K562 (cell line): ENCODE results near the gene CLCN4. TPM values are rescaled to one million over a fixed set of nuclear protein-coding genes. Genes with fewer than 3 reads are reported as not detected.

Experiments used
- ATAC-seq: fragments of 200-7000 bp; cut with Tn5 transposase; 3 replicates; pipeline ENCODE4 v1.9.1; 2020; ENCODE audit warnings: moderate library complexity
- BruUV-seq: library from RNA; stranded (reverse); fragments of 400-500 nt; replicated peaks from 2 replicates; lab custom pipeline; 2021; lab: Mats Ljungman, UMichigan
- CTCF ChIA-PET: fragments of 300-600 bp; formaldehyde crosslinking; extraction: SDS; loops from one replicate; lab custom pipeline; 2021; ENCODE audit warnings: low intra/inter-chr PET ratio; lab: Yijun Ruan, JAX
- POLR2A ChIA-PET: fragments of 300-600, 350-650 bp; sonication (Branson Sonifier 250); formaldehyde crosslinking; extraction: SDS; loops from one replicate; lab custom pipeline; 2021; ENCODE audit warnings: antibody characterized with exemption, inconsistent platforms; lab: Yijun Ruan, JAX
- DNase-seq, 4 experiments: peaks; one replicate each; pipeline versions ENCODE4 v3.0.0 to v3.0.0-alpha.2; 2011 to 2018; ENCODE audit warnings: low spot score in 3 of 4, mixed read lengths in 3 of 4; ENCODE audit errors: extremely low read depth in 1 of 4
- FAIRE-seq: peaks from 2 replicates; lab custom pipeline; 2011; peaks lifted over from hg19 to GRCh38; lab: Jason Lieb, UNC
- H2AFZ ChIP-seq: 2 replicates; pipeline ENCODE4 v1.6.0; 2011; ENCODE audit warnings: low read depth, low read length, control low read depth, inconsistent platforms
- H3K27ac ChIP-seq: fragments of 200-600 bp; 3 replicates; pipeline ENCODE4 v1.8.0; 2011; ENCODE audit warnings: low read depth, mild to moderate bottlenecking, control low read depth, inconsistent platforms, low read length, moderate library complexity, mixed read lengths; ENCODE audit errors: extremely low read depth
- H3K27me3 ChIP-seq, 2 experiments: fragments of 300-600 bp in 1 of 2; 2 replicates in 1 of 2; 3 replicates in 1 of 2; pipeline versions ENCODE4 v1.6.0 to v1.8.0; 2011; ENCODE audit warnings: inconsistent platforms in 2 of 2, low read length in 2 of 2, mild to moderate bottlenecking in 1 of 2, mixed read lengths in 1 of 2, moderate library complexity in 1 of 2; ENCODE audit not compliant: control insufficient read depth in 2 of 2, insufficient read depth in 2 of 2
- H3K36me3 ChIP-seq: fragments of 300-600 bp; 3 replicates; pipeline ENCODE4 v1.8.0; 2011; ENCODE audit warnings: mild to moderate bottlenecking, low read length, inconsistent platforms; ENCODE audit not compliant: control insufficient read depth, insufficient read depth
- H3K4me1 ChIP-seq, 2 experiments: fragments of 200-600 bp in 1 of 2; replicated peaks in 1 of 2; 2 replicates in 1 of 2; 3 replicates in 1 of 2; pipeline versions ENCODE4 v1.5.1 to v1.8.0; 2011; ENCODE audit warnings: inconsistent platforms in 2 of 2, low read length in 2 of 2, mild to moderate bottlenecking in 1 of 2, mixed read lengths in 1 of 2, moderate library complexity in 1 of 2; ENCODE audit not compliant: control insufficient read depth in 2 of 2, insufficient read depth in 2 of 2
- H3K4me2 ChIP-seq: 2 replicates; pipeline ENCODE4 v1.6.1; 2011; ENCODE audit warnings: low read length, control low read depth, inconsistent platforms, mixed read lengths; ENCODE audit not compliant: insufficient read depth
- H3K4me3 ChIP-seq: fragments of 200-600 bp; sonication (generic), shearing (Covaris generic); 2 replicates; pipeline ENCODE4 v1.5.1; 2016; ENCODE audit warnings: control low read depth, inconsistent platforms
- H3K79me2 ChIP-seq: fragments of 200-600 bp; 3 replicates; pipeline ENCODE4 v1.8.0; 2011; ENCODE audit warnings: low read length, inconsistent platforms; ENCODE audit not compliant: control insufficient read depth, insufficient read depth
- H3K9ac ChIP-seq, 2 experiments: 2 replicates each; pipeline versions ENCODE4 v1.6.0 to v1.6.1; 2011; ENCODE audit warnings: low read depth in 2 of 2, low read length in 2 of 2, control low read depth in 1 of 2, inconsistent platforms in 1 of 2, mild to moderate bottlenecking in 1 of 2, mixed read lengths in 1 of 2; ENCODE audit not compliant: insufficient read depth in 1 of 2
- H3K9me1 ChIP-seq: one replicate; pipeline ENCODE4 v1.6.0; 2011; ENCODE audit warnings: inconsistent platforms, mild to moderate bottlenecking, low read length, moderate library complexity; ENCODE audit not compliant: control insufficient read depth, insufficient read depth
- H3K9me3 ChIP-seq: replicated peaks from 2 replicates; pipeline ENCODE4 v1.5.1; 2011; ENCODE audit warnings: low read depth, low read length, inconsistent platforms; ENCODE audit not compliant: control insufficient read depth, insufficient read depth
- H4K20me1 ChIP-seq: replicated peaks from 2 replicates; pipeline ENCODE4 v1.6.1; 2011; ENCODE audit warnings: low read length, inconsistent platforms, mixed read lengths; ENCODE audit not compliant: control insufficient read depth, insufficient read depth
- CBX2 ChIP-seq: fragments of 200-600 bp; sonication (generic); IDR thresholded peaks from one replicate; pipeline ENCODE4 v1.6.1; 2012; ENCODE audit warnings: mild to moderate bottlenecking, low read length, inconsistent platforms; ENCODE audit not compliant: insufficient read depth, poor library complexity, severe bottlenecking
- CHD1 ChIP-seq: fragments of 200-600 bp; sonication (generic); IDR thresholded peaks from one replicate; pipeline ENCODE4 v1.6.1; 2012; ENCODE audit warnings: mild to moderate bottlenecking, moderate library complexity, low read length, inconsistent platforms
- DACH1 ChIP-seq: fragments of 450-650 bp; IDR thresholded peaks from 2 replicates; pipeline ENCODE4 v1.6.1; 2018; ENCODE audit not compliant: partially characterized antibody
- EWSR1 ChIP-seq: fragments of 450-650 bp; IDR thresholded peaks from 2 replicates; pipeline ENCODE4 v1.6.1; 2018; ENCODE audit warnings: borderline replicate concordance, mild to moderate bottlenecking, low read depth, moderate library complexity; ENCODE audit not compliant: partially characterized antibody
- NR2C1 ChIP-seq, 2 experiments: fragments of 450-650 bp; IDR thresholded peaks; 2 replicates each; pipeline ENCODE4 v1.6.1; 2017; ENCODE audit warnings: mild to moderate bottlenecking in 2 of 2, antibody characterized with exemption in 1 of 2, inconsistent platforms in 1 of 2, missing compliant biosample characterization in 1 of 2, missing genetic modification characterization in 1 of 2
- PCBP2 ChIP-seq: fragments of 200-400 bp; formaldehyde crosslinking; IDR thresholded peaks from 2 replicates; pipeline ENCODE4 v1.6.1; 2018; ENCODE audit warnings: low read length, low read depth, mild to moderate bottlenecking, moderate library complexity; ENCODE audit not compliant: poor library complexity, severe bottlenecking
- RAD51 ChIP-seq: fragments of 450-650 bp; IDR thresholded peaks from 2 replicates; pipeline ENCODE4 v1.7.1; 2016; ENCODE audit warnings: low read depth, mild to moderate bottlenecking, borderline replicate concordance
- RHOXF2B ChIP-seq: fragments of 250-450 bp; sonication (Bioruptor Pico); conservative IDR thresholded peaks from 2 replicates; pipeline ENCODE4 v1.5.1; 2021
- SIX5 ChIP-seq, 2 experiments: IDR thresholded peaks; 2 replicates each; pipeline ENCODE4 v1.6.1; 2011; ENCODE audit warnings: low read length in 2 of 2, borderline replicate concordance in 1 of 2, low read depth in 1 of 2, mild to moderate bottlenecking in 1 of 2, moderate library complexity in 1 of 2; ENCODE audit not compliant: insufficient read depth in 1 of 2
- SP1 ChIP-seq: sonication (generic); formaldehyde crosslinking; IDR thresholded peaks from 2 replicates; pipeline ENCODE4 v1.8.1; 2022; ENCODE audit warnings: mild to moderate bottlenecking, missing genetic modification reagents
- ZNF133 ChIP-seq: fragments of 250-450 bp; sonication (Bioruptor Pico); IDR thresholded peaks from 2 replicates; pipeline ENCODE4 v1.4.0; 2020; ENCODE audit warnings: mild to moderate bottlenecking
- ZNF583 ChIP-seq: fragments of 250-450 bp; sonication (Bioruptor Pico); IDR thresholded peaks from 2 replicates; pipeline ENCODE4 v1.4.0; 2020
- ZNF586 ChIP-seq: fragments of 450-650 bp; formaldehyde crosslinking; conservative IDR thresholded peaks from 2 replicates; pipeline ENCODE4 v1.4.0; 2020; ENCODE audit warnings: mild to moderate bottlenecking, moderate library complexity
- ZNF668 ChIP-seq: fragments of 250-450 bp; sonication (Bioruptor Pico); IDR thresholded peaks from 2 replicates; pipeline ENCODE4 v1.8.0; 2022; ENCODE audit warnings: mild to moderate bottlenecking, inconsistent platforms
- WGBS: fragments of 100-300 bp; shearing (Covaris generic); methylation state at CpG from one replicate; pipeline ENCODE4 v1.1.6; 2016; ENCODE audit warnings: low coverage, mixed read lengths; ENCODE audit not compliant: insufficient coverage; ENCODE audit errors: missing lambda C conversion rate; 5-methylcytosine and 5-hydroxymethylcytosine counted together
- in situ Hi-C: fragments of 300-500 bp; cut with MboI; formaldehyde crosslinking; loops from 4 replicates; pipeline ENCODE4 v1.15.0; 2018; ENCODE audit warnings: inconsistent platforms, mixed read lengths
- intact Hi-C: fragments of 100-400 bp; cut with micrococcal nuclease; formaldehyde crosslinking; loops from 2 replicates; pipeline ENCODE4 v1.14.2; 2022
- polyA plus RNA-seq, 8 experiments: library from polyadenylated mRNA; depleted of rRNA in 4 of 8; stranded (reverse) in 5 of 8; unstranded in 3 of 8; fragments of >200 nt; fragmentation: Nextera tagmentation in 2 of 8; fragmentation: Illumina TruSeq in 1 of 8; extraction: Ambion mirVana in 2 of 8; extraction: Trizol in 1 of 8; gene quantifications; 2 replicates each; pipeline versions ENCODE4 v1.2.1 to v1.2.3, GENCODE V29; 2011 to 2014; ENCODE audit warnings: inconsistent platforms in 1 of 8, missing spikeins in 1 of 8
- total RNA-seq, 7 experiments: library from RNA; depleted of rRNA in 6 of 7; stranded (reverse); fragments of >200 nt in 6 of 7; fragmentation: Illumina TruSeq in 2 of 7; extraction: Trizol in 2 of 7; gene quantifications; 2 replicates each; pipeline versions ENCODE4 v1.2.1 to v1.2.3, GENCODE V29; 2011 to 2021; ENCODE audit warnings: low replicate concordance in 1 of 7
- TF ChIP-seq, protein P1 (sequence below): sonication (generic); formaldehyde crosslinking; IDR thresholded peaks from 2 replicates; pipeline ENCODE4 v1.8.0; 2022; ENCODE audit warnings: mild to moderate bottlenecking, missing genetic modification reagents
- TF ChIP-seq, protein P2 (sequence below): fragments of 450-650 bp; IDR thresholded peaks from 2 replicates; pipeline ENCODE4 v1.6.1; 2017; ENCODE audit warnings: antibody characterized with exemption

CLCN4 gene
- total and polyA plus RNA-seq, 9 of the 15 experiments (the other 6 are each of a cell fraction or from before 2014, with no cell fraction given) = 0.03 to 0.24 (median 0.10) TPM; not detected in 1

DNA sequence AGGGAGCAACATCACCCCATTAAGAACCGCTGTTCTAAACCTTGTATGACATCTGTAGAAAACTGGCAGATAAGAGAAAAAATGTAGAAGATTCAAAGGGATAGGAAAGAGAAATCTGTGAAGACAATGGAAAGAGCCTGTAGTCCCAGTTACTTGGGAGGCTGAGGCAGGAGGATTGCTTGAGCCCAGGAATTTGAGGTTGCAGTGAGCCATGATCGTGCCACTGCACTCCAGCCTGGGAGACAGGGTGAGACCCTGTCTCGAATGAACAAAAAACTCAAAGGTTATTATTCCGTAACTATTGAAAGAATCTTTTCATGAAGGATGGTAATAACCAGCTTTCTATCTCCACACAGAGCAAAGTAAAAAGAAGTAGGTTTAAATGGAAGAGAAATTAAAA, 1.6 kb upstream of the CLCN4 start:
- Histone ChIP-seq H3K9me3 (no peaks in the 10 kb centered on the region), H3K36me3 (no peaks in the 10 kb centered on the region), H3K4me1 (peaks cover 9 to 13% of the 10 kb centered on the region in 2 experiments; a peak in 4 of 5 replicates), H4K20me1 (no peaks in the 10 kb centered on the region), H3K27ac (no peak overlapping the region), H3K9ac (no peak overlapping the region), H3K79me2 (no peaks in the 10 kb centered on the region), H3K4me2 (no peak overlapping the region), H3K4me3 (no peak overlapping the region), H3K9me1 (no peaks in the 10 kb centered on the region), H2AFZ (no peak overlapping the region), H3K27me3 (no peaks in the 10 kb centered on the region)
- ChIA-PET POLR2A (no interaction called here), CTCF (no interaction called here)
- ATAC-seq (no peak), DNase-seq (no peak), FAIRE-seq (no peak)
- in situ Hi-C loops = no loop called here
- no TSS peak for BruUV-seq
- intact Hi-C loops = no loop called here
- WGBS = 35% methylated on average over 4 of the region's 4 CpGs
- TF ChIP-seq DACH1 (no peak), EWSR1 (no peak), SP1 (CRISPR knock-in tag) (no peak), ZNF133 (no peak), RAD51 (no peak), NR2C1 (IDR thresholded peaks at IDR 0.05) (no peak), NR2C1 (tag; IDR thresholded peaks at IDR 0.05) (no peak), CBX2 (no peak), ZNF668 (no peak), ZNF583 (CRISPR knock-in tag) (no peak), SIX5 (IDR thresholded peaks at IDR 0.05; ENCODE audit: borderline replicate concordance in 1 of 2, insufficient read depth in 1 of 2, low read depth in 1 of 2, low read length in 2 of 2) (no peak), ZNF586 (CRISPR knock-in tag) (no peak), CHD1 (no peak), PCBP2 (no peak), RHOXF2B (CRISPR knock-in tag) (no peak)
- TF ChIP-seq, protein P1, sequence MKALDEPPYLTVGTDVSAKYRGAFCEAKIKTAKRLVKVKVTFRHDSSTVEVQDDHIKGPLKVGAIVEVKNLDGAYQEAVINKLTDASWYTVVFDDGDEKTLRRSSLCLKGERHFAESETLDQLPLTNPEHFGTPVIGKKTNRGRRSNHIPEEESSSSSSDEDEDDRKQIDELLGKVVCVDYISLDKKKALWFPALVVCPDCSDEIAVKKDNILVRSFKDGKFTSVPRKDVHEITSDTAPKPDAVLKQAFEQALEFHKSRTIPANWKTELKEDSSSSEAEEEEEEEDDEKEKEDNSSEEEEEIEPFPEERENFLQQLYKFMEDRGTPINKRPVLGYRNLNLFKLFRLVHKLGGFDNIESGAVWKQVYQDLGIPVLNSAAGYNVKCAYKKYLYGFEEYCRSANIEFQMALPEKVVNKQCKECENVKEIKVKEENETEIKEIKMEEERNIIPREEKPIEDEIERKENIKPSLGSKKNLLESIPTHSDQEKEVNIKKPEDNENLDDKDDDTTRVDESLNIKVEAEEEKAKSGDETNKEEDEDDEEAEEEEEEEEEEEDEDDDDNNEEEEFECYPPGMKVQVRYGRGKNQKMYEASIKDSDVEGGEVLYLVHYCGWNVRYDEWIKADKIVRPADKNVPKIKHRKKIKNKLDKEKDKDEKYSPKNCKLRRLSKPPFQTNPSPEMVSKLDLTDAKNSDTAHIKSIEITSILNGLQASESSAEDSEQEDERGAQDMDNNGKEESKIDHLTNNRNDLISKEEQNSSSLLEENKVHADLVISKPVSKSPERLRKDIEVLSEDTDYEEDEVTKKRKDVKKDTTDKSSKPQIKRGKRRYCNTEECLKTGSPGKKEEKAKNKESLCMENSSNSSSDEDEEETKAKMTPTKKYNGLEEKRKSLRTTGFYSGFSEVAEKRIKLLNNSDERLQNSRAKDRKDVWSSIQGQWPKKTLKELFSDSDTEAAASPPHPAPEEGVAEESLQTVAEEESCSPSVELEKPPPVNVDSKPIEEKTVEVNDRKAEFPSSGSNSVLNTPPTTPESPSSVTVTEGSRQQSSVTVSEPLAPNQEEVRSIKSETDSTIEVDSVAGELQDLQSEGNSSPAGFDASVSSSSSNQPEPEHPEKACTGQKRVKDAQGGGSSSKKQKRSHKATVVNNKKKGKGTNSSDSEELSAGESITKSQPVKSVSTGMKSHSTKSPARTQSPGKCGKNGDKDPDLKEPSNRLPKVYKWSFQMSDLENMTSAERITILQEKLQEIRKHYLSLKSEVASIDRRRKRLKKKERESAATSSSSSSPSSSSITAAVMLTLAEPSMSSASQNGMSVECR (CRISPR knock-in tag) = no peak
- TF ChIP-seq, protein P2, sequence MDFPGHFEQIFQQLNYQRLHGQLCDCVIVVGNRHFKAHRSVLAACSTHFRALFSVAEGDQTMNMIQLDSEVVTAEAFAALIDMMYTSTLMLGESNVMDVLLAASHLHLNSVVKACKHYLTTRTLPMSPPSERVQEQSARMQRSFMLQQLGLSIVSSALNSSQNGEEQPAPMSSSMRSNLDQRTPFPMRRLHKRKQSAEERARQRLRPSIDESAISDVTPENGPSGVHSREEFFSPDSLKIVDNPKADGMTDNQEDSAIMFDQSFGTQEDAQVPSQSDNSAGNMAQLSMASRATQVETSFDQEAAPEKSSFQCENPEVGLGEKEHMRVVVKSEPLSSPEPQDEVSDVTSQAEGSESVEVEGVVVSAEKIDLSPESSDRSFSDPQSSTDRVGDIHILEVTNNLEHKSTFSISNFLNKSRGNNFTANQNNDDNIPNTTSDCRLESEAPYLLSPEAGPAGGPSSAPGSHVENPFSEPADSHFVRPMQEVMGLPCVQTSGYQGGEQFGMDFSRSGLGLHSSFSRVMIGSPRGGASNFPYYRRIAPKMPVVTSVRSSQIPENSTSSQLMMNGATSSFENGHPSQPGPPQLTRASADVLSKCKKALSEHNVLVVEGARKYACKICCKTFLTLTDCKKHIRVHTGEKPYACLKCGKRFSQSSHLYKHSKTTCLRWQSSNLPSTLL = no peak
